T-helper 17 cell (primary cell): ENCODE results near the gene MCTP1. TPM values are rescaled to one million over a fixed set of nuclear protein-coding genes. Genes with fewer than 3 reads are reported as not detected.
"Not testable (repeated sequence)": the region's sequence is repeated elsewhere in the genome, so short reads cannot be mapped to it uniquely, and the experiment has no call there.

ENCODE experiments used
- ATAC-seq: fragments of 150-1000 bp; cut with Tn5 transposase; 2 replicates; pipeline ENCODE4 v1.10.0; 2021; ENCODE audit warnings: mild to moderate bottlenecking, moderate library complexity
- DNase-seq, 3 donors: peaks; one replicate each; pipeline versions ENCODE4 v3.0.0 to v3.0.0-alpha.2; 2020 to 2021
- H3K9me3 ChIP-seq: one replicate; pipeline ENCODE4 v1.7.0; 2013; ENCODE audit warnings: low read length, mild to moderate bottlenecking; ENCODE audit not compliant: control insufficient read depth, poor library complexity, severe bottlenecking
- H3K27ac Mint-ChIP-seq: one replicate; pipeline ENCODE4 v1.8.0; 2022; ENCODE audit warnings: mild to moderate bottlenecking, moderate library complexity, mixed read lengths
- H3K27me3 Mint-ChIP-seq: one replicate; pipeline ENCODE4 v1.8.0; 2022; ENCODE audit warnings: mixed read lengths
- H3K36me3 Mint-ChIP-seq: one replicate; pipeline ENCODE4 v1.8.0; 2022; ENCODE audit warnings: low read depth, mixed read lengths
- H3K4me1 Mint-ChIP-seq: one replicate; pipeline ENCODE4 v1.8.0; 2022; ENCODE audit warnings: mild to moderate bottlenecking, mixed read lengths
- H3K4me3 Mint-ChIP-seq: one replicate; pipeline ENCODE4 v1.8.0; 2022; ENCODE audit warnings: mild to moderate bottlenecking, moderate library complexity, mixed read lengths
- total RNA-seq, 4 donors: library from RNA in 2 of 4; stranded (reverse) in 2 of 4; gene quantifications; one replicate each; pipeline ENCODE4 v1.2.3 and lab custom pipeline; 2022 to 2026

Gene MCTP1
- total RNA-seq, 2 donors from 2014 or later: 2.0 to 14.8 TPM

- DNase-seq: no peak
- H3K9me3 ChIP-seq: no peaks in the 10 kb centered on the region
- Mint-ChIP-seq H3K27ac (no peak overlapping the region), H3K36me3 (no peaks in the 10 kb centered on the region), H3K27me3 (peaks cover 12% of the 10 kb centered on the region), H3K4me3 (no peak overlapping the region), H3K4me1 (no peaks in the 10 kb centered on the region)
- ATAC-seq: no peak
Observed at GRCh38 chr5:95153511-95153910, 131.4 kb downstream of the MCTP1 start.

- H3K4me3 Mint-ChIP-seq: no peak overlapping the region
- H3K27me3 Mint-ChIP-seq: peaks cover 12% of the 10 kb centered on the region
- no peak for DNase-seq
- H3K4me1 Mint-ChIP-seq: no peaks in the 10 kb centered on the region
- no peaks in the 10 kb centered on the region for H3K36me3 Mint-ChIP-seq
- no peak for ATAC-seq
- H3K27ac Mint-ChIP-seq: no peak overlapping the region
- no peaks in the 10 kb centered on the region for H3K9me3 ChIP-seq
Observed at GRCh38 chr5:95152535-95152934, 132.4 kb downstream of the MCTP1 start.

DNA sequence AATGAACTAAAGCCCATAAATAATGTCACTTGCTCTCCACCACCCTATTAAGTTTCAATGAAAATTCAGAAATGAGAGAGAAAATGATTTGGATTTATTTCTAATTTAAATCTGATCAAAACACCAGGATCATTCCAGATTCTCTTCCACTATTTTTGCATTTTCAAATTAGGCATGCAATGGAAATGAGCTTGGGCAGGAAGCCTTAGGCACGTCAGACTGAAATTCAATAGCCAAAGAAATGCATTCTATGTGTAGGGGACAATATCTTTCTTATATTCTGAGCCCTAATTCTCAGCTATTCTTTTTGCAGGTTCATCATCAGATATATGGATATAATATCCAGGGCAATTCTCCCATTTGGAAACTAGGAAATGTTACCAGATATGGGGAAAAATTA lies 132.8 kb downstream of the MCTP1 start:
- H3K36me3 Mint-ChIP-seq: no peaks in the 10 kb centered on the region

GRCh38 chr5:95151694-95152093 lies 133.2 kb downstream of the MCTP1 start:
- no peak overlapping the region for H3K27ac Mint-ChIP-seq
- H3K9me3 ChIP-seq: no peaks in the 10 kb centered on the region
- DNase-seq (no peak), ATAC-seq (no peak)
- peaks cover 12% of the 10 kb centered on the region for H3K27me3 Mint-ChIP-seq
- no peak overlapping the region for H3K4me3 Mint-ChIP-seq
- H3K4me1 Mint-ChIP-seq: no peaks in the 10 kb centered on the region
- no peaks in the 10 kb centered on the region for H3K36me3 Mint-ChIP-seq

More for the DNA sequence above, 132.8 kb downstream of the MCTP1 start:
- no peak for ATAC-seq
- no peak overlapping the region for H3K4me3 Mint-ChIP-seq
- no peaks in the 10 kb centered on the region for H3K4me1 Mint-ChIP-seq
- H3K27ac Mint-ChIP-seq: no peak overlapping the region
- no peak for DNase-seq
- H3K27me3 Mint-ChIP-seq: peaks cover 12% of the 10 kb centered on the region
- no peaks in the 10 kb centered on the region for H3K9me3 ChIP-seq

- ATAC-seq (no peak), DNase-seq (no peak)
- Mint-ChIP-seq H3K4me1 (no peaks in the 10 kb centered on the region), H3K4me3 (no peak overlapping the region), H3K36me3 (no peaks in the 10 kb centered on the region), H3K27me3 (peaks cover 8% of the 10 kb centered on the region), H3K27ac (no peak overlapping the region)
- H3K9me3 ChIP-seq: no peaks in the 10 kb centered on the region
Observed at GRCh38 chr5:95149387-95149786, 135.5 kb downstream of the MCTP1 start.

- no peak overlapping the region for H3K27ac Mint-ChIP-seq
- peaks cover 8% of the 10 kb centered on the region for H3K27me3 Mint-ChIP-seq
- H3K4me1 Mint-ChIP-seq: no peaks in the 10 kb centered on the region
- ATAC-seq (no peak), DNase-seq (no peak)
- H3K9me3 ChIP-seq: no peaks in the 10 kb centered on the region
- no peaks in the 10 kb centered on the region for H3K36me3 Mint-ChIP-seq
- H3K4me3 Mint-ChIP-seq: no peak overlapping the region
Observed at GRCh38 chr5:95148453-95148852, 136.4 kb downstream of the MCTP1 start.

GRCh38 chr5:95143858-95144257 lies 141.0 kb downstream of the MCTP1 start:
- not testable (repeated sequence) for H3K4me3 Mint-ChIP-seq, H3K9me3 ChIP-seq, DNase-seq, H3K36me3 Mint-ChIP-seq, H3K27me3 Mint-ChIP-seq, H3K27ac Mint-ChIP-seq, ATAC-seq, H3K4me1 Mint-ChIP-seq

GRCh38 chr5:95142145-95142544 lies 142.7 kb downstream of the MCTP1 start:
- no peak for DNase-seq
- no peaks in the 10 kb centered on the region for H3K4me1 Mint-ChIP-seq
- H3K27ac Mint-ChIP-seq: no peak overlapping the region
- no peaks in the 10 kb centered on the region for H3K27me3 Mint-ChIP-seq
- H3K36me3 Mint-ChIP-seq: no peaks in the 10 kb centered on the region
- H3K9me3 ChIP-seq: no peaks in the 10 kb centered on the region
- no peak overlapping the region for H3K4me3 Mint-ChIP-seq
- ATAC-seq: no peak

DNA sequence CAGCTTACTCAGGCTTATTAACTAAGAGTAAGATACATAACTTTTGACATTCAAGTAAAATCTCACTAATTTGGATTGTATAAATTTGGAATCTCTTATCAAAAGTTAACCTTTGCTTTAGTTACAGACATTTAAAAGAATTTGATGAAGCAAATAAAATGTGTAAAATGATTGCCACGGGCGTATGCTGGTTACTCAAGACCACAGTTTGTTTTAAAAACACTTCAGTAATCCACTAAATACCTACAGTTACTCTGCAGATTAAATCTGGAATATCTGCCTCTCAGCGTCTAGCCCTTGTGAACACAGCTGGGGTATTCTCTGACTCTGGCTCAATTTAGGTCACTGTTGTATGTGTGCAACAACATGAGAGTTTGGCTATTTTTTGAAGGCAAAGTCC lies 143.8 kb downstream of the MCTP1 start:
- no peaks in the 10 kb centered on the region for H3K9me3 ChIP-seq
- H3K27ac Mint-ChIP-seq: no peak overlapping the region
- H3K36me3 Mint-ChIP-seq: no peaks in the 10 kb centered on the region
- DNase-seq (no peak), ATAC-seq (no peak)
- H3K4me1 Mint-ChIP-seq: no peaks in the 10 kb centered on the region
- no peak overlapping the region for H3K4me3 Mint-ChIP-seq
- no peaks in the 10 kb centered on the region for H3K27me3 Mint-ChIP-seq

DNA sequence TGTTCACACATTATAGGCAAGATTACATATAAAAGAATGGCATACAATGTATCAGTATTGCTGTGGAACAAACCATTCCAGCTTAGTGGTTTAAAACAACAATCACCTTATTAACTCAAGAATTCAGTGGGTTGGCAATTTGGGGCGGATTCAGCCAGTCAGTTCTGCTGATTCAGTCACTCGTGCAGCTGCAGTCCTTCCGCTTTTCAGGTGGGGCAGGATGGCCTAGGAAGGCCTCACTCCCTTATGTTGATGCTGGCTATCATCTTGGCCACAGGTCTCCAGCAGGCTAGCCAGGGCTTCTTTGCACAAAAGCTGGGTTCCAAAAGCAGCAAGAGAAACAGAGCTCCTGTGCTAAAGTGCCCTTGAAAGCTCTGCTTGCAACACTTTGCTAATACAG lies 150.6 kb downstream of the MCTP1 start:
- no peak overlapping the region for H3K4me3 Mint-ChIP-seq
- no peaks in the 10 kb centered on the region for H3K36me3 Mint-ChIP-seq
- H3K27ac Mint-ChIP-seq: no peak overlapping the region
- DNase-seq (no peak), ATAC-seq (no peak)
- H3K27me3 Mint-ChIP-seq: no peaks in the 10 kb centered on the region
- no peaks in the 10 kb centered on the region for H3K4me1 Mint-ChIP-seq
- no peaks in the 10 kb centered on the region for H3K9me3 ChIP-seq

DNA sequence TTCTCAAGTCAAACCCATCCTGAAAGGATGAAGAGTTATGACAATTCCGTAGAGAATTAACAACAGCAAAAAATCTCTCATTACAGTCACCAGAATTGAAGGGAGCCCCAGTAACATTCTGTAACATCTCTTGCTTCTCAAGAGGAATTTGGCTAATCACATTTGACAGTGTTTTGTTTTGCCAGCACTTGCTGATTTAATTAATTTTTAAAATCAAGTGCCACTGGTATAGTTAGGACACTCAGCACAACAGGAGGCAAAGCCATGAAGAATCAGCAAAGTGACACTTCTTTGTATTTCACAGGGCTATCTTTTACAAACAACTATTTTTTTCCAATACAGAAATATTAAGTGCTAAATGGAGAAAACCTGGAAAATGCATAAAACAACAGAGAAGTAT lies 152.8 kb downstream of the MCTP1 start:
- Mint-ChIP-seq H3K27ac (no peak overlapping the region), H3K4me1 (no peaks in the 10 kb centered on the region), H3K4me3 (no peak overlapping the region), H3K36me3 (no peaks in the 10 kb centered on the region), H3K27me3 (no peaks in the 10 kb centered on the region)
- DNase-seq: no peak
- H3K9me3 ChIP-seq: no peaks in the 10 kb centered on the region
- no peak for ATAC-seq

GRCh38 chr5:95130941-95131340 lies 154.0 kb downstream of the MCTP1 start:
- no peak overlapping the region for H3K4me3 Mint-ChIP-seq
- H3K27me3 Mint-ChIP-seq: no peaks in the 10 kb centered on the region
- no peak overlapping the region for H3K27ac Mint-ChIP-seq
- ATAC-seq: no peak
- no peak for DNase-seq
- H3K36me3 Mint-ChIP-seq: no peaks in the 10 kb centered on the region
- no peaks in the 10 kb centered on the region for H3K4me1 Mint-ChIP-seq
- no peaks in the 10 kb centered on the region for H3K9me3 ChIP-seq

- no peaks in the 10 kb centered on the region for H3K9me3 ChIP-seq
- Mint-ChIP-seq H3K4me1 (no peaks in the 10 kb centered on the region), H3K27ac (no peak overlapping the region), H3K27me3 (no peaks in the 10 kb centered on the region), H3K36me3 (no peaks in the 10 kb centered on the region), H3K4me3 (no peak overlapping the region)
- no peak for DNase-seq
- ATAC-seq: no peak
Observed at GRCh38 chr5:95124731-95125130, 160.2 kb downstream of the MCTP1 start.

DNA sequence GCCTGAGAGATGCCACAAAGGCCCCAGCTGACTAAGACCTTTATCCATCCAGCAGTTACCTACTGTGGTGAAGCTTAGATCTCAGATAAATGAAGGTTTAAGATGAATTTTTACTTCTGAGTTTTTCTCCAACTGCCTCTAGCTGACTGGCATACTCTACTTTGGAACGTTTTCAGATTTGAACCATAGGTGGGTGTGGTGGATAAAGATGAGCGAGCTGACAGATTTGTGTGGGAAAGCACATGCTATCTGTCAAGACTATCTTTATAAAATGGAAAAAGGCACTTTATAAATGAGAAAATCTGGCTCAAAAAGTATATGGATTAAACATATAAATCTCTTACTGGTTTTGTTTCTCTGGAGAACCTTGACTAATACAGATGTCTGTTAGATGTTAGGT lies 160.8 kb downstream of the MCTP1 start:
- Mint-ChIP-seq H3K4me3 (no peak overlapping the region), H3K4me1 (no peaks in the 10 kb centered on the region), H3K27ac (no peak overlapping the region), H3K36me3 (no peaks in the 10 kb centered on the region), H3K27me3 (no peaks in the 10 kb centered on the region)
- no peaks in the 10 kb centered on the region for H3K9me3 ChIP-seq
- DNase-seq (no peak), ATAC-seq (no peak)

GRCh38 chr5:95114902-95115301 lies 170.0 kb downstream of the MCTP1 start:
- H3K9me3 ChIP-seq: no peaks in the 10 kb centered on the region
- H3K27ac Mint-ChIP-seq: no peak overlapping the region
- ATAC-seq (no peak), DNase-seq (no peak)
- H3K36me3 Mint-ChIP-seq: no peaks in the 10 kb centered on the region
- H3K4me1 Mint-ChIP-seq: no peaks in the 10 kb centered on the region
- no peaks in the 10 kb centered on the region for H3K27me3 Mint-ChIP-seq
- H3K4me3 Mint-ChIP-seq: no peak overlapping the region
